ENCODE results near the gene RNF214.

RNF214 gene

DNA sequence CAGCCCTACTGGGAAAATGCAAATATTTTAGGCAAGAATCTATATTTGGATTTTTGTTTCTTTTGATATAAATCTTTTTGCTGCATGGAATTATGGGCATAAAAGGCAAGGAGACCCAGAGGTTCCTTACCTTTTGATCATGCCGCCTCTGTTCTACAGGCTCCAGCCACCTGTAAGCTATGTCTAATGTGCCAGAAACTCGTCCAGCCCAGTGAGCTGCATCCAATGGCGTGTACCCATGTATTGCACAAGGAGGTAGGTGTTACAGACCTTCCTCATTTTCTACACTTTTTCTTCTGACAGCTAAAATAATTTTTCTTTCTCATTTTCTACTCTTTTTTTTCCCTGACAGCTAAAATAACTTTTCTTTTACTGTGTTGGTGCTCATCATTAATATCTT lies 50.5 kb downstream of the RNF214 start:
- no peak for DNase-seq (ENCODE audit: low spot score)

DNA sequence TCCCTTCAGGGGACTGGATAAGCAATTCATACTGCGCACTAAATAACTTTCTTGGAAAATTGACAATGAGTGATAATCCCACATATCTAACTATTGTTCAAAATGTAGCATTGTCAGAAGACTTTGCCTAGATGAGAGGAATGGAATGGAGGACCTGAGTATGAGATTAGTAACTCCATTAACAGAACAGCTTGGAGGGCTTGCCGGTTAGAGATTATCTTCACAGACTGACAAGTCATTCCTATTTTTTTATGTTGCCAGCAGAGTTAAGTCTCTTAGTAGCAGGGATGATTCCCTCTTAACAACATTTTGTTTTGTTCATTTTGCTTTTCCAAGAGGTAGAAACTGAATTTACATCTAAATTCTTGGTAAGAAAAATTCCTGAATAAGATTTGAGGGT lies 51.6 kb downstream of the RNF214 start:
- no peak for DNase-seq (ENCODE audit: low spot score)

GRCh38 chr11:117286588-117286987 lies 54.1 kb downstream of the RNF214 start:
- no peak for DNase-seq (ENCODE audit: low spot score)

DNA sequence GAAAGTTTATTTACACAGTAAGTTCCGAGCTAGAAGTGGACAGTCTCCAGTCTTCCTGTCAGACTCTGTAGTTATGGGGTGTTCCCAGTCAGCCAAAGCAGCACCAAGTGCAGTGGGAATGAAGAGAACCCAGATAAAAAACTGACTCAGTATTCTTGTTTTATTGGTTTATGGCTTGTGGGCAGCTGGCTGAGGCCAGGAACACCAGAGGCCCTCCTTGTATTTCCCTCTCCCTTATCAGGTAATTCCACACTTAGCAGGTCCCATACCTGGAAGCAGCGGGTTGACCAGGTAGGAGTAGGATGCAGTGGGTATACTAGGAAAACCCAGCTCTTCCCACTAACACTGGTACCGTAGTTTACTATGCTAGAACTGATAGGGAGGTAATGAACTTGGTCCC lies 55.2 kb downstream of the RNF214 start:
- DNase-seq (ENCODE audit: low spot score) = no peak

GRCh38 chr11:117289795-117290194 lies 57.3 kb downstream of the RNF214 start:
- DNase-seq (ENCODE audit: low spot score) = no peak

- DNase-seq (ENCODE audit: low spot score) = no peak
Measured at GRCh38 chr11:117290809-117291396, 58.4 kb downstream of the RNF214 start, which contains the start of gene BACE1-AS. TSS of gene BACE1-AS (plus strand) at chr11:117291346.

DNA sequence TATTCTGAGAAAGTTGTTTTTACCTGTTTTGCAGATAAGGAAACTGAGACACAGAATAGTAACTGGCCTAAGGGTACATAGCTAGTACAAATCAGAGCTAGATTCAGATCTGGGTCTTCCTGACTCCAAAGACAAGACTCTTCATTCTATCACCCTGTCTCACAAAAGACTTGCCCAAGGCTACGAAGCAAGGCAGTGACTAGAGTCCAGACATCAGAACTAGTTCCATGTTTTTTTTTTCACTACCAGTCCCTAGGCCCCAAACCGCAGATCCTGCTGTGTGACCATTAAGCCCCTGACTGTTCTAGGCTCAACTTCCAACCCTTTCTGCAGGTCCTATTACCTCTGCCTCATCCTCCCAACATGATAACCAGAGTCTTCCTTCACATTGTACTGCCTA lies 60.1 kb downstream of the RNF214 start:
- no peak for DNase-seq (ENCODE audit: low spot score)

DNA sequence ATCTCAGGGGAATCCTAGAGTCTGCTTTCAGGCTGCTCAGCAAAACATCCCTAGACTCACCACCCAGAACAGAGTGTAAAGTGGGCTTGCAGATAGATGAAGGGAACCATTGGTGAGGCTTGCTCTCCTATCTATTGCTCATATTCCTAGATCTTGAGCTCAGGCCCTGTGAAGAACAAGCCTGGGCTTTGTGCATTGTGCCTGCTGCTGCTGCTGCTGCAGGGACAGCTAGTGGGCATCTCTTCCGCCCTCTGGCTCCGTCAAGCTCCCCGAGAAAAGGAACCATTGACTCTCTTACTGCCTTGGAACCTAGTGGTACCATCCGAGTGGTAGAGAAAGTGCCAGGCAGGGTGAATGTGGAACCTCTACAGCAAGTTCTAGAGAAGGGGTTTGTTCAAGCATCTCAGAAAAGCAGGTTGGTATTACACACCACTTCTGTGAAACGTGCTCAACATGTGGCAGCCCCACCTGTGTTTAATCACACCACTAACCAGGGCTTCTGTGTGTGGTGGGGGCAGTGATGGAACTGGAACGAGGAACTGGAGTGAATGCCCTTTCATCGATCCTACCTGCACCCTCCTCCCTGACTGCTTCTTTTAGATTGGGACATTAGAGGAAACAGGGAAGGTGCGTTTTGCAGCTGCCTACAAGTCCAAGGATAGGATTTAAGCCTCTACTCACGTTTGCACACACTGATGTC lies 63.1 kb downstream of the RNF214 start:
- DNase-seq (ENCODE audit: low spot score) = no peak

- no peak for DNase-seq (ENCODE audit: low spot score)
Measured at GRCh38 chr11:117296881-117297280, 64.4 kb downstream of the RNF214 start.

- DNase-seq (ENCODE audit: low spot score) = no peak
Measured at GRCh38 chr11:117298195-117298594, 65.7 kb downstream of the RNF214 start.

DNA sequence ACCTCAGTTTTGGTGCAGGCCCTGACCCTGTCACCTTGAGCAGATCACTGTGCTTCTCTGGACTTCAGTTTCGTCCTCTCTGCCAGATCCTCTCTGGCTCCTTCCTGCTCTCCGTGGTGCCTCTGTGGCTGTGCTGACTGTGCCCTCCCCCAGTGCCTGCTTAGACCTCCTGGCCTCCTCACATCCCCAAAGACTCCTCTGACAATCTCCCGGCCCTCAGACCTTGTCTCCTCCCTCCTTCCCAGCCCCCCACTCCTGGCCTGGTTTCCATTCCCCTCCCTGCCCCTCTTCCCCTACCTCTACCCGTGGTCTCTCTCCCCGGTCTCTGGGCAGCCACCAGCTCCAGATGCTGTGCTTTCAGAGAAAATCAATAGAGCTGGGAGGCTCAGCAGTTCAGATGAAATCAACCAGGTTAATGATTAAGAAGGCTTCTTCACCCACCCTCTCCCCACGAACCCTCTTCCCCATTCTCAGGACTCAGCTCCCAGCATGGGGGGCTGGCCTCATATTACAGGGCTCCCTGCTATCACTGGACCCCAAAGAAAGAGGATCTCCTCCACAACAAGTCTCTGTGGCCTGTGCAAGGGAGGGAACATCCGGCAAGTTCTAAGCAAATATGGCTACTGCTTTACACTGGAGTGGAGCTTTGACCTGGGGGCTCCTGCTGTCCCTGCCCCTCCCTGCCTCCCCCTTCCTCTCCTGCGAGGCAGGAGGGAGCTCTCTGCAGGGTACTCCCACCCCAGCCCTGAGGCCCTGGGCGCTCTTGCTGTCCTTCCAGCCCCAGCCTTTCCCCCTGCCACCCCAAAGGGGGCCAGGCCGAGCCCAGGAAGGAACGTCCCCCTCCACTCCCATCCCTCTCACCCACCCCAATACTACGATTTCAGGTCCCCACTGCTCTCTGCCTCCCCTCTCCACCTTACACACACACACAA lies 67.1 kb downstream of the RNF214 start:
- no peak for DNase-seq (ENCODE audit: low spot score)

DNA sequence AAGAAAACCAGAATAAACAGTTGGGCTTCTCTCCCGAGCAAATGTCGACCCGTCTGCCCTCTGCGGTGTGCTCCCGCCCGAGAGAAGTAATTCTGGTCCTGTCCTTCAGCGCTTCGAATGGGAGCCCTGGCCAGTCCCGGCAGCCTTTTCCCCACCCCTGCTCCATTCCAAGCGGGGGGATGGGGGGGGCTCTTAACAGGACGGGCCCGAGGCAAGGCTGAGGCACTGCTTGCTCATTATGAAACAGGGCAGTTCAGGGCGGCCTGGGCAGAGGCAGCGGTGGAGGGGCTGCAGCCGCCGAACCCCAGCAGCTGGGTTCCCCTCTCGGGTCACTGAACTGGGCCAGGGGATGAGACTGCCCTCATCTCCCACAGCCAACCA lies 67.8 kb downstream of the RNF214 start:
- no peak for DNase-seq (ENCODE audit: low spot score)

GRCh38 chr11:117300773-117301172 lies 68.3 kb downstream of the RNF214 start:
- DNase-seq (ENCODE audit: low spot score) = no peak

- DNase-seq (ENCODE audit: low spot score) = no peak
Measured at GRCh38 chr11:117302228-117302627, 69.8 kb downstream of the RNF214 start.

- DNase-seq (ENCODE audit: low spot score) = no peak
Measured at GRCh38 chr11:117303101-117303500, 70.6 kb downstream of the RNF214 start.

GRCh38 chr11:117303646-117304315 lies 71.3 kb downstream of the RNF214 start:
- no peak for DNase-seq (ENCODE audit: low spot score)

DNA sequence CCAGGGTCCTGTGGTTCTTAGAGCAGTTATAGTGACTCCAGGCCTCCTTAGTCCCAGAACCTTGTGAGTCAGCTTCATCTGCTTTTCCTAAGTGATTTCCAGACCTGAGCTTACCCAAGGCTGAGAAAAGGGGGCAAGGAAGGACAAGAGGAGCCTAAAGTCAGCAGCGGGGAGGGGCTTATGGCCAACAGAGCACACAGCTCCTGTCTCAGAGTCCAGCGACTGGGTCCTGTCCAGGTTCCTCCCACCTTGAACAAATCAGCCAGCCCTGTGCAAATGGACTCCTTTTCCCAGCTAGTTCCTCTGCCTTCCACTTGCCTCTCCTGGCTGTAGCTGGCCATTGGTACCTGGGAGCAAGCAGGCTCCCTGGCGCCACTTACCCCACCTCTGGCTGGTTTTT lies 72.7 kb downstream of the RNF214 start:
- DNase-seq (ENCODE audit: low spot score) = no peak

GRCh38 chr11:117309310-117309709 lies 76.8 kb downstream of the RNF214 start:
- no peak for DNase-seq (ENCODE audit: low spot score)

DNA sequence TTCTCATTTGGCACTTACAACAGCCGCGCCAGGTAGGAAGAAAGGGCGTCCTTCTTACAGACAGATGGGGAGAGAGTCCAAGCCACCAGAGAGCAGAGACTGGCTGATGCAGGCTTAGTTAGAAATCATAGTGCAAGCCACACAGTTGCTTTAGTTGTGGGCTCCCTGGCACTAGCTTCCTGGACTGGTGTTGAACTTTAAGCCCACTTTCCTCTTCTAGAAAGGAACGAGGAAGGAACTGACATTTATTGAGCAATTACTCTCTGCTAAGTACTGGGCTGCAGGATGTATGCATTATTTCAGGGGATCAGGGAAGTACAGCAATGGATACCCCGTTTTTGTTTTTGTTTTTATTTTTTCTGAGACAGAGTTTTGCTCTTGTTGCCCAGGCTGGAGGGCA lies 80.6 kb downstream of the RNF214 start:
- DNase-seq (ENCODE audit: low spot score) = no peak

DNA sequence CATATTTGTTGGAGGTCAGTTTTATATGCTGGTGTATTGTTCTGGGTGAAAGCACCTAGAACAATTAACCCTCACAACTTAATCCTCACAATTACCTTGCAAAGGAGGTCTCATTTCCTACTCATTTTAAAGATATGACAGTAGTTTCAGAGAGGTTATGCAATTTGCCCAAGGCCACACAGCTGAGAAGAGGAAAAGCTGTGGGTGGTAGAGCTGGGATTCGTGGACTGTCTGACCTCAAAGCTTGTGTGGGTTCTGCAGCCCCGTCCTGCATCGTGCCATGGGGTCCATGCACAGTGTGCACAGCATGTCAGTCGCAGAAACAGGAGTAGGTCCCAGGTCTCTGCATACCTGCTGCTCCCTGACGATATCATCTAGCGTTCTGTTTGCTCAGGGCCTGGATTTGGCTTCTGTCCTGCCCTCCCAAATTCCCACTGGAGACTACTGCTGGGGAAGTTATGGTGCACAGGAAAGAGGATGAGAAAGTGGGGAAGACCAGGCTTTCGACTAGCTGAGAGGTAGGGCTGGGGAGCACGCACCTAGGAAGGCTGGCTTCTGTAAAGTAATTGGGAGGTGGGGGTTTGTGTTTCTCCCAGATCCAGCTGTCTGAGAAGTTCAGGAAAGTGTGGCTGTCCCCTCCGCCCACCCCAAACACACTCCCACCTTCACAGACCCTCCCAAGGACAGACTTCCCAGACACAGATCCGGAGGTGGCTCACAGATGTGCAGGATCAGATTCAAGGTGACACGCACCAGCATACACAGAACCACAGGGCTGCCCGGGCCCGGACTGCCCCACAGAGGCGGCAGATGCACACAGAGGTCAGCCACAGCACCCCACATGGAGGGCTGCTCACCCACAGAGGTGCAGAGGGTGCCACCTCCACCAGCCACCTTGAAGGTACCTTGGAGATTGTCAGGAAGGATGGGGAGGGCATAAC lies 81.6 kb downstream of the RNF214 start:
- DNase-seq (ENCODE audit: low spot score) = no peak

- DNase-seq (ENCODE audit: low spot score) = no peak
Measured at GRCh38 chr11:117314840-117315239, 82.4 kb downstream of the RNF214 start.
